ENCODE results near the gene HM13. TPM values are rescaled to one million over a fixed set of nuclear protein-coding genes. Genes with fewer than 3 reads are reported as not detected.
A peak's percentile ranks its signal among the peaks of the same experiment; 100 is the strongest.

HM13 gene
- total RNA-seq, 1 experiment from 2014 or later = 183 TPM

- no peak for ATAC-seq
- intact Hi-C loops (cut with micrococcal nuclease) = loop anchor here (5.0 kb wide), 1 partner anchor 158 kb away; the partner anchor contains the start of gene BCL2L1
- peak overlapping the region; percentile 93 for H3K27ac ChIP-seq (ENCODE audit: low read depth, low read length)
Observed at GRCh38 chr20:31564284-31564683, 50.0 kb downstream of the HM13 start.

More at GRCh38 chr20:31564284-31564683, 50.0 kb downstream of the HM13 start:
- H3K4me2 ChIP-seq (ENCODE audit: low read length) = peak overlapping the region; percentile 24; the same call in 1 of the 2 replicates
- CTCF ChIA-PET = interaction anchor here (2.1 to 14.5 kb wide), 2 partner anchors 9 to 46 kb away, joined by 16 to 589 read pairs; no protein-coding TSS in a partner anchor
- no peak for DNase-seq (ENCODE audit: low read depth, low spot score)
- H3K79me2 ChIP-seq (ENCODE audit: insufficient read depth, low read length) = peaks cover 5% of the 10 kb centered on the region; the same call in 1 of the 2 replicates
- peak overlapping the region; percentile 19; the same call in 1 of the 2 replicates for H3K9ac ChIP-seq (ENCODE audit: low read length)
- no peaks in the 10 kb centered on the region for H3K27me3 ChIP-seq (ENCODE audit: insufficient read depth, low read length)
- POLR2A ChIA-PET = interaction anchor here (28.6 kb wide), 1 partner anchor 40 kb away, joined by 1106 read pairs; the partner anchor contains the start of gene ID1
- BruUV-seq (replicated peaks) = no TSS peak
- H4K20me1 ChIP-seq (ENCODE audit: insufficient read depth) = no peaks in the 10 kb centered on the region
- H3K9me2 ChIP-seq (ENCODE audit: insufficient read depth) = no peaks in the 10 kb centered on the region
- peaks cover 97 to 99% of the 10 kb centered on the region in 2 experiments for H3K4me1 ChIP-seq (ENCODE audit: control insufficient read depth in 1 of 2, insufficient read depth in 2 of 2, low read length in 2 of 2)
- TF ChIP-seq ELF1 (IDR thresholded peaks at IDR 0.05; ENCODE audit: borderline replicate concordance, low read depth) (no peak), ZNF274 (IDR thresholded peaks at IDR 0.05; ENCODE audit: low read depth, low read length) (no peak), MAX (IDR thresholded peaks at IDR 0.05) (no peak), POLR2AphosphoS5 (IDR thresholded peaks at IDR 0.05; ENCODE audit: low read depth, low read length) (no peak), JUND (IDR thresholded peaks at IDR 0.05) (no peak)
- TF ChIP-seq, protein P1, sequence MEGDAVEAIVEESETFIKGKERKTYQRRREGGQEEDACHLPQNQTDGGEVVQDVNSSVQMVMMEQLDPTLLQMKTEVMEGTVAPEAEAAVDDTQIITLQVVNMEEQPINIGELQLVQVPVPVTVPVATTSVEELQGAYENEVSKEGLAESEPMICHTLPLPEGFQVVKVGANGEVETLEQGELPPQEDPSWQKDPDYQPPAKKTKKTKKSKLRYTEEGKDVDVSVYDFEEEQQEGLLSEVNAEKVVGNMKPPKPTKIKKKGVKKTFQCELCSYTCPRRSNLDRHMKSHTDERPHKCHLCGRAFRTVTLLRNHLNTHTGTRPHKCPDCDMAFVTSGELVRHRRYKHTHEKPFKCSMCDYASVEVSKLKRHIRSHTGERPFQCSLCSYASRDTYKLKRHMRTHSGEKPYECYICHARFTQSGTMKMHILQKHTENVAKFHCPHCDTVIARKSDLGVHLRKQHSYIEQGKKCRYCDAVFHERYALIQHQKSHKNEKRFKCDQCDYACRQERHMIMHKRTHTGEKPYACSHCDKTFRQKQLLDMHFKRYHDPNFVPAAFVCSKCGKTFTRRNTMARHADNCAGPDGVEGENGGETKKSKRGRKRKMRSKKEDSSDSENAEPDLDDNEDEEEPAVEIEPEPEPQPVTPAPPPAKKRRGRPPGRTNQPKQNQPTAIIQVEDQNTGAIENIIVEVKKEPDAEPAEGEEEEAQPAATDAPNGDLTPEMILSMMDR (IDR thresholded peaks at IDR 0.05 in 2 of 3, conservative IDR thresholded peaks at IDR 0.05 in 1 of 3; ENCODE audit: borderline replicate concordance in 1 of 3, insufficient read depth in 1 of 3, low read depth in 2 of 3, low read length in 2 of 3) = no peak
- H2AFZ ChIP-seq (ENCODE audit: low read depth, low read length, poor library complexity, severe bottlenecking) = no peak overlapping the region
- RAD21 ChIA-PET (ENCODE audit: low non-redundant PET in 1 of 2, low total read pairs in 2 of 2, uncharacterized antibody in 2 of 2, unreplicated experiment in 2 of 2) = interaction anchor here (1.5 to 5.3 kb wide), 2 partner anchors 48 kb away, joined by 6 to 70 read pairs; no protein-coding TSS in a partner anchor
- H3K9me3 ChIP-seq (ENCODE audit: control insufficient read depth in 1 of 2, insufficient read depth in 1 of 2, low read depth in 1 of 2, low read length in 2 of 2) = no peaks in the 10 kb centered on the region
- peaks cover 0 to 39% of the 10 kb centered on the region in 2 experiments; a peak in 2 of 4 replicates for H3K36me3 ChIP-seq (ENCODE audit: control insufficient read depth in 1 of 2, insufficient read depth in 2 of 2, low read length in 2 of 2)
- no peak overlapping the region for H3K4me3 ChIP-seq (replicated peaks in 1 of 2; ENCODE audit: low read depth in 1 of 2, low read length in 2 of 2)

Measured in HCT116 (cell line).